Peyer's patch (tissue), 4 donors: ENCODE results near the gene SOBP.

ENCODE experiments used
- CTCF ChIP-seq, 6 experiments: fragments of 450-650 bp in 4 of 6; fragments of 200-600 bp in 2 of 6; sonication (generic) in 1 of 6; IDR thresholded peaks; one replicate each; pipeline ENCODE4 v1.5.1; 2017 to 2019; ENCODE audit warnings: antibody characterized with exemption in 6 of 6, mild to moderate bottlenecking in 3 of 6, moderate library complexity in 1 of 6
- POLR2A ChIP-seq, 2 donors: fragments of 450-650 bp; IDR thresholded peaks; one replicate each; pipeline ENCODE4 v1.5.1; 2017; ENCODE audit warnings: antibody characterized with exemption in 2 of 2, mild to moderate bottlenecking in 2 of 2, moderate library complexity in 2 of 2

DNA sequence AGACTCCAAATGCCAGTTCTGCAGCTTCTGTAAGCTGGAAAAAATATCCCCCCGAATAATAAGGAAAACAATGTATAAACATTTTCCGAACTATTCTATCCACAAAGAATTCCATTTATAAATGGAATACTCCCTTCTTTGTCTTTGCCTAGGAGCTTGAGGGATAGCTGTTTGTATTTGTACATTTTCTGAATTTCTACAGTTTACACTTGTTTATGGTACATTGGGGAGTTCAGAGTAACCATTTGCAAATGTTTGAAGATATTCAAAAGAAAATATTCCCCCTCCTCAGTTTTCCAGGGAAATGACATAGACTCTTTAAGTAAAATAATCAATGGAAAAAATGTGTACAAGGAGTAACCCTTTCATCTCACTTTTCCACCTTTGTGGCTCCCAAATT lies 149.6 kb downstream of the SOBP start:
- no peak for TF ChIP-seq CTCF (IDR thresholded peaks at IDR 0.05)
- no peak for TF ChIP-seq POLR2A (IDR thresholded peaks at IDR 0.05)
